ENCODE data around the gene AMBN.

- TF ChIP-seq CTCF (IDR thresholded peaks at IDR 0.05; ENCODE audit: low read depth, low read length, poor library complexity, severe bottlenecking) (no peak), EZH2phosphoT487 (IDR thresholded peaks at IDR 0.05; ENCODE audit: borderline replicate concordance, low read length) (no peak)
These were observed 21.3 kb upstream of the AMBN start for GRCh38 chr4:70570796-70571195.

Measured in DOHH2 (cell line).